ENCODE measurements around the gene ZNF219.
A peak's percentile ranks its signal among the peaks of the same experiment; 100 is the strongest.

ZNF219 gene

GRCh38 chr14:21102521-21103410, 4.3 kb upstream of the ZNF219 start:
- DNase-seq (ENCODE audit: low read depth in 2 of 2) = no peak

- DNase-seq (ENCODE audit: low read depth in 2 of 2) = no peak
These were observed 3.5 kb upstream of the ZNF219 start for GRCh38 chr14:21101802-21102413.

GRCh38 chr14:21100931-21101330, 2.5 kb upstream of the ZNF219 start, which contains the start of gene TMEM253:
Gene TMEM253, plus strand, starts transcription at chr14:21101066. Its CDS starts 278 bp downstream, at chr14:21101344.
- DNase-seq (ENCODE audit: low read depth in 2 of 2) = no peak

DNA sequence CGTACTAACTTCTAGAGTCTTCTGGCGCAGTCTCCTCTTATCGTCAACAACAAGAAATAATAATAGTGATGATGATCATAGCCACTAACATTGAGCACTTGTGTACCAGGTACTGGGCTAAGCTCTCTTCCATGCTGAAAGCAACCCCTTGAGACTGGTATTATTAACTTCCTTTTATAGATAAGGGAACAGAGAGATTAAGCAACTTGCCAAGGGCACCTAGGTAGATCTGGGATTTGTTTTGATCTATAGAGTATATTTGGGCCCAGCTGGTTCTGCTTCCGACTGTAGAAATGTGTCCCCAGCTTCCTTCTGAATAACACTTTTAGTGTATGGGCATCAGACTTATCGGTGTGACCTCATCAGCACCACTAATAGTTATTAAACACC, 1.1 kb upstream of the ZNF219 start:
- DNase-seq (ENCODE audit: low read depth in 2 of 2) = no peak

DNA sequence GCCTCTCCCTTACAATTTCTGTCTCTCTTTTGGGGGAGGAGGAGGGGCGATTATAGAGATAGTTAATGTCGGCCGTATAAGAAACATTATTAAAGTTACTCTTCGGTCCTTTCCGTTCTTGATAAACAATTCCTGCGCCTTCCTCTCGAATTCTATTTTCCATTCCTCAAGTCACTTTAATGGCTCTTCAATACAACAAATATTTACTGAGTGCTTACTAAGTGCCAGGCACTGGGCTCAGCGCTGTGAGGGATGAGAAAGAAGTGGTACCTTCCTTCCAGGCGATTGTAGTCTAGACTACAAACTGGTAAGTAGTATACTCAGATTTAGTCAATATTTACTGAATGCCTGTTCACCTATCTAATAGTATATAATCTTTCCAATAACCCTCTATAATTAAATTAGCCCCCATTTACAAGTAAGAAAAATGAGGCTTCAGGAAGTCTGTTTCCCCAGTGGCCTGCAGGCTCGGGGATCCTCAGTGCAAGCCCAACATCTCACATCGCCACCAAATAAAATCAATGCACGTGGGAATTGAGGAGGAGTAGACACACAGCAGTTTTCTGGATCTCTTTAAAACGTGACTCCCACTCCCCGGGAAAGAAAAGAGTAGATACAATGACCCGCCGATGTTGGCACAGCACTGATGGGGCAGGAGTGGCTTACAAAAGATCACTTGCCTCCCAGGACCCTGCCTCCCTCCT, 589 bp upstream of the ZNF219 start:
- no peak for DNase-seq (ENCODE audit: low read depth in 2 of 2)

DNA sequence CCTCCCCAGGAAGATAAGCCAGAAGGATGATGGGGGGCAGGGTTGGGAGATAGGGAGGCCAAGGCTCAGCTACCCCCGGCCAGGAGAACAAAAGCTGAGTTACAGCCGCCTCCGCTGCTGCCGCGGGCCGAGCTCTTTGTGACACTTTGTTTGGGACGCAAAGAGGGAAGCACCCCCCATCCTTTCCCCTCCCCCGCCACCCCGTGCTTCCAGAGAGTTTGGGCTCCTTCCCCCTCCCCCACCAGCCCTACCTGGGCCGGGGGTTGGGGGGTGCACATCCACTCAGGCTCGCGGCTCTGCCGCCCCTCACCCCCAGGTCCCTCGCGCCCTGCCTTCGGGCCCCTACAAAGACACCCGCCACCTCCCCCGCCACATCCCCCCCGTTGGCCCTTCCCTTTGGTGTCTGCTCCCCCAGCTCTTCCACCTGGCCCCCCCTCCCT, 799 bp downstream of the ZNF219 start:
- DNase-seq (ENCODE audit: low read depth in 2 of 2) = no peak

DNA sequence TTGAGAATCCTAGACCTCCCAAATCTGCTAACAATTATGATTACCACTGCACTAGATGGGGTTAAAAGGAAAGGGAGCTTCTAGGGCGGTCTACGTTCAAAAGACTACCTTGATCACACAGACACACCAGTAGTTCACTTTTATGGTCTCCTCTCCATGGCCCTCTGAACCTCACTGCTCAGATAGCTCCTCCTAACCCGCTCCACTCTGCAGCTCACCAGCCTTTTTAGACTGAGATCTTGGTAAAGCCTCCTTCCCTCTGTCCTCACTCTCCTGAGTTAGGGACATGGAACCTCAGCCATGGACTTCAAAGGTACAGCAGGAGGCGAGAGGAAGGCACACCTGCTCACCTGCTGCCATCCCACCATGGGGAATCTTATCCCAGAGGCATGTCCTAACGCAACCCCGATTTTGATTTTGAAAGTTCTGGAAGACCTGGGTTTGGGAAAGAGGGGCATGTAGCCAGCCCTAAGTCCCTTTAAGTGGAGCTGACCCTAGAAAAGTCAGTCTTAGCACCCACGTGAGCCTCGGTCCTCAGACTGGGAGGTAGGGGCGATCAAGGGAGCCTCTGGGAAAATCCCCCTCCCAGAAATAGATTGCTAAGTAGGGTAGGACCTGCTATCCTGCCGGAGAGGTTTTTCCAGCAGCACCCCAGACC, 1.3 kb downstream of the ZNF219 start:
- DNase-seq (ENCODE audit: low read depth in 2 of 2) = no peak

DNA sequence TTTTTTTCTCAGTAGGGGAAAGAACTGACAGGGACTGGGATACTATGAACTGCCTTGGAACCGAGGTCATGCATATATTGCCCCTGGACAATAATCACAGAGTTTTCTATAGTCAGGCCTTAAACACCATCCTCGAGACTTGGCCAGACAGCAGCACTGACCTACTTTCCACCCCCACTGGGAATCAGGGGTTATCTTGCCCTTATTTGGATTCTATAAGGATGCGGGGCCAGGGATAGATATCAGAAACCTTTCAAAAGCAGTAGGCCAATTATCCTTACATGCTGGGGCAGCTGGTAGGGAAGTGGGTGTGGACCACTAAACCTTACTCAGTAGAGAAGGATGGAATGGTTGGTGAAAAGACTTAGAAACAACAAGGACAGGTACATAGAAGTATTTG, 2.0 kb downstream of the ZNF219 start:
- no peak for DNase-seq (ENCODE audit: low read depth in 2 of 2)

DNA sequence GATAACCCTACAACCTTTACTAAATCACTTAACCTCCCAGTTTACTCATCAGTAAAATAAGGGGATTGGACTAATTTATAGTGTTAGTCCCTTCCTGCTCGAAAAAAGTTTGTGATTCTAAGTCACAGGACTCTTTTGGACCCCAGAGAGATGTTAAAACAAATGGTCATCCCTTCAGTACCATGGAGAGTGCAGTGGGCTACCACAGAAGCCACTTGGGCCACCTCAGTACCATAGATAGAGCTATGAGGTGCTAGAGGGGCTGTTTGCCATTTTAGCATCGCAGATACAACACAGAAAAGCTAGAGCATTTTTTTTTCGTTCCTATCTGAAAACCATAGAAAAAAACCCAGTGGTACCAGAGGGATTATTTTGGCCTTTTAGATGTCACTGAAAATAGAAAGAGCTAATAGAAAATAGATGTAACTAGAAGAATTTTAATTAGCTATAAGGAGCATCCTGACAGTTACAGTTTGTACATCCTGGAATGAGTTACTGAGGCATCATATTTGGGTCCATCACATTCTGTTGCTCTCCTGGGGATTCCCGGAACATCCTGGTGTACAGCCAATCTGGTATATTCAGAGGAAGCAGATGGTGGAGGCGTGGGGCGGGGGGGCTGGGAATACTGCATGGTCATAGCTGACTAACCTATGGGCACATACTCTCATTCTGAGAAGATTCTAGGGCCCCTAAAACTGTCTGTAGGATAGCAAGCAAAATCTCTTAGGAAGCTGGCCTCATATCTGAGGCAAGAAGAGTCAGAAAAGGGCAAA, 2.8 kb downstream of the ZNF219 start:
- no peak for DNase-seq (ENCODE audit: low read depth in 2 of 2)

DNA sequence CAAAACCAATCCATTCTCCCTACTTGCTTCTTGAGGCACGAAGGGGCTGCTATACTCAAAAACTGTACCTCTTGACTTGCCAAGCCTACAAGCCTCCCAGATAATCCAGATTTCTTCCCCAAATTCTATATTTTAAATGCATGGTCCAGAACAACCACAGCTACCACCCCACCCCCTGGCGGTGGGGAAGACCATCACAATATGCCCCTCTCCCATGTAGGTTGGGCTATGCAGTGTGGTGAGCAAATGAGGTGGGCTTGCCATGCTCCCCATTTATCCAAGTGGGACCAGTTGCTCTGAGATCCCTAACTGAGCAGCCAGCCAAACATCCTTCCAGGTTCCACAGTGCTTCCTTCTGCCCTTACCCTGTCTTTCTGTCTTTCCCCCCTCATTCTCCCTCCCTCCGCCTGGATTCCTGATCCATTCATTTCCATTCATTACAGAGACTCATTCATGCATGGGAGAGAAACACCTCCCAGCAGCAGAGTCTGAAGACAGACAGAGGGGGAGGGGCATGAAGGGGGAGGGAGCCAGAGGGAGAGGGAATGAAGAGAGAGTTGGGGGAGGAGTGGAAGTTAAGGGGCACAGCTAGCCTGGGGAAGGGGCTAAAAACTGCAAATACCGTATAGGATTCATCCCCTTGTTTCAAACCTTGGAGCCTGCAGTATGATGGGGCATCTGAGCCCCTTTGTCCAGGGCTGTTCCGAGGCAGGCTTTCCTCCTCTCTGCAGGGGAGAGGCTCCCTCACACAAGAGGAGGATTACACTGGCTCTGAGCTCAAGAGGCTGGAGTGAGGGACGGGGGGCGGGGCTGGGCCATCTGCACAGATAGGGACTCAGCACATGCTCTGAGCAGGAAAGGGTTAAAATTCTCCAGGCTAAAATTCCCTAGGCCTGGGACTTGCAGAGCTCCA, 4.4 kb downstream of the ZNF219 start:
- no peak for DNase-seq (ENCODE audit: low read depth in 2 of 2)

DNA sequence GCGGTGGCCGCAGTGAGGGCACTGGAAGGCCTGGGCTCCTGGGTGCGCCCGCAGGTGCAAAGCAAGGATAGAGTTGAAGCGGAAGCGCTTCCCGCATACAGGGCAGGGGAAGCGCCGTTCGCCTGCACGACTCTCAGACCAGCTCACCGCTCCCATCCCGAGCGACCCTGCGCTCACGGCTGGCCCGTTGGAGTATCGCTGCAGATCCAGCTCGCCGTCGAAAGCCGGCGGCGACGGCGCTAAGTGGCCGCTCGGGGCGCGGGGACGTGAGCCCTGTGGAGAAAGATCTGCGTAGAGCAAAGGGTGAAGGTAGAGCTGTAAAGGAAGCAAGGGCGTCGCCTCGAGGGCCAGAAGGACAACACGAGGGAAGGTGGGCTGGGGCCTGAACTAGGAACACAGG, 5.4 kb downstream of the ZNF219 start:
- DNase-seq (ENCODE audit: low read depth in 2 of 2) = no peak

DNA sequence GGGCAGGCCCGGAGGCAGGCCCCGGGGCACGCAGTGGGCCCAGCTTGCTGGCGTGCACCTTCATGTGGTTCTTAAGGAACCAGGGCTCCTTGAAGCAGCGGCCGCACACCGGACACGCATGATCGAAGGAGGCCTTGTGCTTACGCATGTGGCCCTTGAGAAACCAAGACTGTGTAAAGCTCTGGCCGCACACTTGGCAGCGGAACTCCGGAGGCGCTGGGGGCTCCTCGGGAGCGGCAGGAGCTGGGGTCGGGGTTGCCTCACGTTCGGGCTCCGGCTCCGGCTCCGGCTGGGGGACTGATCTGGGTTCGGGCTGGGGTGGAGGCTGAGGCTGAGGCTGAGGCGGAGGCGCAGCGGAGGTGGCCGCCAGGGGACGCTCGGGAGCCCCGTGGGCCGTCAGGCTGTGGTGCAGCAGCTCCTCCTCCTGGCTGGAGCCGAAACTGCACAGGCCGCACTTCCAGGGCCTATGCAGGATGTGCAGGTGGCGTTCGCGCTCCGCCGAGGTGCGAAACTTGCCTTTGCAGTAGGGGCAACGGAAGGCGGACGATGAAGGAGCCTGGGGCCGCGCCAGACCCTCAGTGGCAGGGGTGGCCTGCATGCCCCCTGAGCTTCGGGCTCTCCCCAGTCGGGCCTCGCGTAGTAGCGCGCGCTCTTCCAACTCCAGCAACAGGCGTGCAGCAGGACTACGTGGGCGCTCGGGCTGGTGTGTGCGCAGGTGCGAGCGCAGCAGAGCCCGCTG, 6.0 kb downstream of the ZNF219 start:
- peak; percentile 85 for DNase-seq (ENCODE audit: low read depth in 2 of 2)

- DNase-seq (ENCODE audit: low read depth in 2 of 2) = no peak
These were observed 6.6 kb downstream of the ZNF219 start for GRCh38 chr14:21091821-21092272.

- DNase-seq (ENCODE audit: low read depth in 2 of 2) = no peak
These were observed 7.4 kb downstream of the ZNF219 start for GRCh38 chr14:21090940-21091663.

DNA sequence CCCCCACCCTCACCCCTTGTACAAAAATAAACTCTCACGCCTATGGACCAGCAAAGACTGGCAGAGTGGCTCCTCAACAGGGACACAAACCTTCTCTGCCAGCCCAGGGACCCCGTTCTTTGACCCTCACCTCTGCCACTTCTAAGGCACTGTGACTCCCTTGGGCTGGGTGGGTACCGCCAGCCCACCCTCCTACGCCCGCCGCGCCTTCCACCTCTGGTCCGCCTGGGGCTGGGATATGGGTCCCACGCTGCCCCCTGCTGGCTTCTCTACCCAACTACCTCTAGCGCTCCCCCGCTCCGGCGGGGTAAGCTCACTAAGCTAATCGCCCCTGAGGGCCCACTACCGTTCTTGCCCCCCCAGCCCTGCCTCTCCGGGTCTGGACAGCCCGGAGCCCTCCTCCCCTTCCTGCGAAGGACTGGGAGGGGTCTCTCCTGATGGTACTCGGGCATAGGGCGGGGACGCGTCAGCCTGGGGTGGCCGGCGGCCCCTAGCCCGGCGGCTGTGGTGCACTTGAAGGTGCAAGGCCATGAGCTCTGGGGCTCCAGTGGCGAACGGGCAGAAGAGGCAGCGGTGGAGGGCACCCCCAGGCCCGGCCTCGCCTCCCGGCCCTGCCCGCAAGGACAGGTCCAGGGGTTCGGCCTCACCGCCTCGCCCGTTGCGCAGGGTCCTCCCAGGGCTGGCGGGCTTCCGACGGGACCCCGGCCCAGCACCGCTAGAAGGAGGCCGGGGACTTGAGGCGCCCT, 8.1 kb downstream of the ZNF219 start:
- DNase-seq (ENCODE audit: low read depth in 2 of 2) = no peak

- no peak for DNase-seq (ENCODE audit: low read depth in 2 of 2)
These were observed 8.6 kb downstream of the ZNF219 start for GRCh38 chr14:21089877-21090193.

GRCh38 chr14:21089271-21089670, 9.2 kb downstream of the ZNF219 start:
- no peak for DNase-seq (ENCODE audit: low read depth in 2 of 2)

DNA sequence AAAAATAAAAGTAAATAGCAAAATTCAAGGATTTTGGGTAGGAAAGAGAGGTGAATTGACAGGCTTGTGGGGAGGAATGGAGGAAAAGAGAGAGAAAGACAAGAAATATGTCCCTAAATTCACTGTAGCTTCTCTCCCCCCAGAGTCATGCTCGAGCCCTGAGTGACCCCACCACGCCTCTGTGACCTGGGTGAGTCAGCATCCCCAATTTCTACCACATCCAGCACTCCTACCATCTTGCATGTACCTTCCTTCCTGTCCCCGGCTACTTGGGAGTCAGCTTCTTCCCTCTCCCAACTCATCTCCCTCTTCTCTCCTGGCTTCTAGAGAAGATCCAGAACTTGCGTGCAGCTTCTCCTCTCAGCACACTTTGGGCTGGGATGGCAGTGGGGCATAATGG, 9.8 kb downstream of the ZNF219 start:
- no peak for DNase-seq (ENCODE audit: low read depth in 2 of 2)
